Measurements from ENCODE around the gene HAUS6. TPM values are rescaled to one million over a fixed set of nuclear protein-coding genes. Genes with fewer than 3 reads are reported as not detected.
"Not testable (repeated sequence)": the region's sequence is repeated elsewhere in the genome, so short reads cannot be mapped to it uniquely, and the experiment has no call there.

HAUS6 gene
- total RNA-seq (10 to 100 TPM; 12.3 to 13.6 TPM), total RNA-seq (25.3 to 66.5 reads per million in 2 donors)

- H3K4me3 Mint-ChIP-seq, result peak within 1 kb of the TSS; percentile 94
- DNase-seq (peak; percentile 84 to 88 (median 88)), ATAC-seq (peak; percentile 96)
- H3K4me1 Mint-ChIP-seq, result peaks cover 25% of the 10 kb centered on the region
- peaks cover 2% of the 10 kb centered on the region for H3K36me3 Mint-ChIP-seq (ENCODE audit: low read depth)
- no peaks in the 10 kb centered on the region for H3K9me3 ChIP-seq (ENCODE audit: control insufficient read depth, low read length, poor library complexity, severe bottlenecking)
- H3K27me3 Mint-ChIP-seq, result no peaks in the 10 kb centered on the region
- H3K27ac Mint-ChIP-seq, result peak within 1 kb of the TSS; percentile 96
Observed at GRCh38 chr9:19102631-19103345, at the start of gene HAUS6. Gene HAUS6 (minus strand): TSS chr9:19102904. CDS start chr9:19102651, 253 bp downstream.

GRCh38 chr9:19152160-19152498 is 49.4 kb upstream of the HAUS6 start:
- H3K9me3 ChIP-seq (ENCODE audit: control insufficient read depth, low read length, poor library complexity, severe bottlenecking); H3K36me3 Mint-ChIP-seq (ENCODE audit: low read depth); H3K27ac Mint-ChIP-seq; H3K4me1 Mint-ChIP-seq; H3K4me3 Mint-ChIP-seq; H3K27me3 Mint-ChIP-seq; ATAC-seq; DNase-seq: not testable (repeated sequence)

- no peak for DNase-seq
- H3K27ac Mint-ChIP-seq, result no peak overlapping the region
- peaks cover 2% of the 10 kb centered on the region for H3K36me3 Mint-ChIP-seq (ENCODE audit: low read depth)
- peaks cover 10% of the 10 kb centered on the region for H3K4me1 Mint-ChIP-seq
- H3K4me3 Mint-ChIP-seq, result no peak overlapping the region
- peaks cover 9% of the 10 kb centered on the region for H3K27me3 Mint-ChIP-seq
- no peaks in the 10 kb centered on the region for H3K9me3 ChIP-seq (ENCODE audit: control insufficient read depth, low read length, poor library complexity, severe bottlenecking)
- no peak for ATAC-seq
Observed at GRCh38 chr9:19151425-19152159, 48.9 kb upstream of the HAUS6 start.

- peaks cover 2% of the 10 kb centered on the region for H3K36me3 Mint-ChIP-seq (ENCODE audit: low read depth)
- peaks cover 9% of the 10 kb centered on the region for H3K27me3 Mint-ChIP-seq
- no peak overlapping the region for H3K4me3 Mint-ChIP-seq
- H3K4me1 Mint-ChIP-seq, result peaks cover 4% of the 10 kb centered on the region
- DNase-seq (no peak), ATAC-seq (no peak)
- no peaks in the 10 kb centered on the region for H3K9me3 ChIP-seq (ENCODE audit: control insufficient read depth, low read length, poor library complexity, severe bottlenecking)
- no peak overlapping the region for H3K27ac Mint-ChIP-seq
Observed at GRCh38 chr9:19149230-19149629, 46.5 kb upstream of the HAUS6 start.

- DNase-seq (no peak), ATAC-seq (no peak)
- Mint-ChIP-seq H3K27ac (no peak overlapping the region), H3K36me3 (ENCODE audit: low read depth) (peaks cover 2% of the 10 kb centered on the region), H3K4me3 (no peak overlapping the region), H3K4me1 (peaks cover 4% of the 10 kb centered on the region), H3K27me3 (peaks cover 9% of the 10 kb centered on the region)
- no peaks in the 10 kb centered on the region for H3K9me3 ChIP-seq (ENCODE audit: control insufficient read depth, low read length, poor library complexity, severe bottlenecking)
Observed at GRCh38 chr9:19148187-19148586, 45.5 kb upstream of the HAUS6 start.

GRCh38 chr9:19146441-19147024 is 43.8 kb upstream of the HAUS6 start:
- Mint-ChIP-seq H3K4me1 (peaks cover 4% of the 10 kb centered on the region), H3K27ac (no peak overlapping the region), H3K27me3 (peaks cover 9% of the 10 kb centered on the region), H3K4me3 (no peak overlapping the region), H3K36me3 (ENCODE audit: low read depth) (peaks cover 2% of the 10 kb centered on the region)
- ATAC-seq (no peak), DNase-seq (no peak)
- H3K9me3 ChIP-seq (ENCODE audit: control insufficient read depth, low read length, poor library complexity, severe bottlenecking), result no peaks in the 10 kb centered on the region

- no peak for ATAC-seq
- Mint-ChIP-seq H3K27ac (no peak overlapping the region), H3K36me3 (ENCODE audit: low read depth) (peaks cover 2% of the 10 kb centered on the region), H3K4me3 (no peak overlapping the region), H3K4me1 (peaks cover 4% of the 10 kb centered on the region), H3K27me3 (peaks cover 9% of the 10 kb centered on the region)
- no peaks in the 10 kb centered on the region for H3K9me3 ChIP-seq (ENCODE audit: control insufficient read depth, low read length, poor library complexity, severe bottlenecking)
- DNase-seq, result no peak
Observed at GRCh38 chr9:19145881-19146280, 43.2 kb upstream of the HAUS6 start.

GRCh38 chr9:19140259-19140658 is 37.6 kb upstream of the HAUS6 start:
- peak overlapping the region; percentile 61 for H3K27ac Mint-ChIP-seq
- peaks cover 2% of the 10 kb centered on the region for H3K36me3 Mint-ChIP-seq (ENCODE audit: low read depth)
- H3K9me3 ChIP-seq (ENCODE audit: control insufficient read depth, low read length, poor library complexity, severe bottlenecking), result no peaks in the 10 kb centered on the region
- H3K27me3 Mint-ChIP-seq, result no peaks in the 10 kb centered on the region
- DNase-seq (no peak), ATAC-seq (no peak)
- no peak overlapping the region for H3K4me3 Mint-ChIP-seq
- H3K4me1 Mint-ChIP-seq, result peaks cover 9% of the 10 kb centered on the region

GRCh38 chr9:19138084-19138483 is 35.4 kb upstream of the HAUS6 start:
- peaks cover 2% of the 10 kb centered on the region for H3K36me3 Mint-ChIP-seq (ENCODE audit: low read depth)
- H3K4me3 Mint-ChIP-seq, result no peak overlapping the region
- ATAC-seq (no peak), DNase-seq (no peak)
- H3K27me3 Mint-ChIP-seq, result no peaks in the 10 kb centered on the region
- H3K4me1 Mint-ChIP-seq, result peaks cover 9% of the 10 kb centered on the region
- no peaks in the 10 kb centered on the region for H3K9me3 ChIP-seq (ENCODE audit: control insufficient read depth, low read length, poor library complexity, severe bottlenecking)
- H3K27ac Mint-ChIP-seq, result no peak overlapping the region

- H3K27ac Mint-ChIP-seq, result no peak overlapping the region
- H3K4me1 Mint-ChIP-seq, result peaks cover 9% of the 10 kb centered on the region
- no peak for ATAC-seq
- DNase-seq, result no peak
- H3K4me3 Mint-ChIP-seq, result no peak overlapping the region
- H3K27me3 Mint-ChIP-seq, result no peaks in the 10 kb centered on the region
- H3K36me3 Mint-ChIP-seq (ENCODE audit: low read depth), result peaks cover 2% of the 10 kb centered on the region
- H3K9me3 ChIP-seq (ENCODE audit: control insufficient read depth, low read length, poor library complexity, severe bottlenecking), result no peaks in the 10 kb centered on the region
Observed at GRCh38 chr9:19137282-19137681, 34.6 kb upstream of the HAUS6 start.

GRCh38 chr9:19136129-19136528 is 33.4 kb upstream of the HAUS6 start:
- Mint-ChIP-seq H3K4me1 (peaks cover 9% of the 10 kb centered on the region), H3K4me3 (no peak overlapping the region), H3K36me3 (ENCODE audit: low read depth) (peaks cover 2% of the 10 kb centered on the region), H3K27me3 (no peaks in the 10 kb centered on the region), H3K27ac (no peak overlapping the region)
- ATAC-seq, result no peak
- no peaks in the 10 kb centered on the region for H3K9me3 ChIP-seq (ENCODE audit: control insufficient read depth, low read length, poor library complexity, severe bottlenecking)
- DNase-seq, result no peak

- H3K27ac Mint-ChIP-seq, result peak overlapping the region; percentile 27
- no peak overlapping the region for H3K4me3 Mint-ChIP-seq
- DNase-seq, result no peak
- no peaks in the 10 kb centered on the region for H3K27me3 Mint-ChIP-seq
- no peak for ATAC-seq
- H3K9me3 ChIP-seq (ENCODE audit: control insufficient read depth, low read length, poor library complexity, severe bottlenecking), result no peaks in the 10 kb centered on the region
- H3K4me1 Mint-ChIP-seq, result peaks cover 15% of the 10 kb centered on the region
- peaks cover 2% of the 10 kb centered on the region for H3K36me3 Mint-ChIP-seq (ENCODE audit: low read depth)
Observed at GRCh38 chr9:19133549-19134345, 31.0 kb upstream of the HAUS6 start.

GRCh38 chr9:19130436-19130835 is 27.7 kb upstream of the HAUS6 start:
- H3K9me3 ChIP-seq (ENCODE audit: control insufficient read depth, low read length, poor library complexity, severe bottlenecking), result no peaks in the 10 kb centered on the region
- ATAC-seq (no peak), DNase-seq (no peak)
- Mint-ChIP-seq H3K27ac (no peak overlapping the region), H3K36me3 (ENCODE audit: low read depth) (no peaks in the 10 kb centered on the region), H3K4me3 (no peak overlapping the region), H3K27me3 (no peaks in the 10 kb centered on the region), H3K4me1 (peaks cover 14% of the 10 kb centered on the region)
